ENCODE measurements around the gene GPR33. TPM values are rescaled to one million over a fixed set of nuclear protein-coding genes. Genes with fewer than 3 reads are reported as not detected.
"Not testable (repeated sequence)": the region's sequence is repeated elsewhere in the genome, so short reads cannot be mapped to it uniquely, and the experiment has no call there.

GPR33 gene
- total RNA-seq, 1 donor from 2014 or later, result not detected

- no peak for DNase-seq (ENCODE audit: low read depth)
- H3K36me3 ChIP-seq (ENCODE audit: control insufficient read depth, insufficient read depth, low read length), result no peaks in the 10 kb centered on the region
- TF ChIP-seq CTCF (IDR thresholded peaks at IDR 0.05; ENCODE audit: insufficient read depth, low read length, poor library complexity, severe bottlenecking), result no peak
- H3K27me3 ChIP-seq (ENCODE audit: control insufficient read depth, insufficient read depth, low read length), result no peaks in the 10 kb centered on the region
- H3K4me3 ChIP-seq (ENCODE audit: low read depth, low read length), result no peak overlapping the region
Measured at GRCh38 chr14:31441273-31442111, 46.3 kb downstream of the GPR33 start.

GRCh38 chr14:31440280-31440679 is 47.6 kb downstream of the GPR33 start:
- Histone ChIP-seq H3K36me3 (ENCODE audit: control insufficient read depth, insufficient read depth, low read length) (no peaks in the 10 kb centered on the region), H3K27me3 (ENCODE audit: control insufficient read depth, insufficient read depth, low read length) (no peaks in the 10 kb centered on the region), H3K4me3 (ENCODE audit: low read depth, low read length) (no peak overlapping the region)
- no peak for DNase-seq (ENCODE audit: low read depth)
- no peak for TF ChIP-seq CTCF (IDR thresholded peaks at IDR 0.05; ENCODE audit: insufficient read depth, low read length, poor library complexity, severe bottlenecking)

GRCh38 chr14:31439561-31439960 is 48.3 kb downstream of the GPR33 start:
- H3K4me3 ChIP-seq (ENCODE audit: low read depth, low read length), result no peak overlapping the region
- H3K36me3 ChIP-seq (ENCODE audit: control insufficient read depth, insufficient read depth, low read length), result no peaks in the 10 kb centered on the region
- DNase-seq (ENCODE audit: low read depth), result no peak
- TF ChIP-seq CTCF (IDR thresholded peaks at IDR 0.05; ENCODE audit: insufficient read depth, low read length, poor library complexity, severe bottlenecking), result no peak
- no peaks in the 10 kb centered on the region for H3K27me3 ChIP-seq (ENCODE audit: control insufficient read depth, insufficient read depth, low read length)

DNA sequence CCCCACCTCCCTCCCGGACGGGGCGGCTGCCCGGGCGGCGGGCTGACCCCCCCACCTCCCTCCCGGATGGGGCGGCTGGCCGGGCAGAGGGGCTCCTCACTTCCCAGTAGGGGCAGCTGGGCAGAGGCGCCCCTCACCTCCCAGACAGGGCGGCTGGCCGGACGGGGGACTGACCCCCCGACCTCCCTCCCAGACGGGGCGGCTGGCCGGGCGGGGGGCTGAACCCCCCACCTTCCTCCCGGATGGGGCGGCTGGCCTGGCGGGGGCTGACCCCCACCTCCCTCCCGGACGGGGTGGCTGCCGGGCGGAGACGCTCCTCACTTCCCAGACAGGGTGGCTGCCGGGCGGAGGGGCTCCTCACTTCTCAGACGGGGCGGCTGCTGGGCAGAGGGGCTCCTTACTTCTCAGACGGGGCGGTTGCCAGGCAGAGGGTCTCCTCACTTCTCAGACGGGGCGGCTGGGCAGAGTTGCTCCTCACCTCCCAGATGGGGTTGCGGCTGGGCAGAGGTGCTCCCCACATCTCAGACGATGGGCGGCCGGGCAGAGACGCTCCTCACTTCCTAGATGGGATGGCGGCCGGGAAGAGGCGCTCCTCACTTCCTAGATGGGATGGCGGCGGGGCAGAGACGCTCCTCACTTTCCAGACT is 50.7 kb downstream of the GPR33 start:
- DNase-seq (ENCODE audit: low read depth); H3K27me3 ChIP-seq (ENCODE audit: control insufficient read depth, insufficient read depth, low read length); H3K4me3 ChIP-seq (ENCODE audit: low read depth, low read length); H3K36me3 ChIP-seq (ENCODE audit: control insufficient read depth, insufficient read depth, low read length): not testable (repeated sequence)

GRCh38 chr14:31435276-31435675 is 52.6 kb downstream of the GPR33 start:
- DNase-seq (ENCODE audit: low read depth), result no peak
- Histone ChIP-seq H3K27me3 (ENCODE audit: control insufficient read depth, insufficient read depth, low read length) (no peaks in the 10 kb centered on the region), H3K4me3 (ENCODE audit: low read depth, low read length) (no peak overlapping the region), H3K36me3 (ENCODE audit: control insufficient read depth, insufficient read depth, low read length) (no peaks in the 10 kb centered on the region)
- no peak for TF ChIP-seq CTCF (IDR thresholded peaks at IDR 0.05; ENCODE audit: insufficient read depth, low read length, poor library complexity, severe bottlenecking)

Other genes with a start within 250 kb of the GPR33 start
- gene HEATR5A, start 67.5 kb downstream of the GPR33 start, total RNA-seq, result 12.4 and 18.8 TPM in 2 replicates
- 30.0 and 44.6 TPM in 2 replicates for gene DTD2, start 30.5 kb downstream of the GPR33 start, total RNA-seq
- gene NUBPL, start 73.4 kb upstream of the GPR33 start, total RNA-seq, result 9.8 and 9.9 TPM in 2 replicates

Data from kidney epithelial cell (primary cell).